Measurements from ENCODE around the gene CSK.
A peak's percentile ranks its signal among the peaks of the same experiment; 100 is the strongest.

The CSK gene

GRCh38 chr15:74769463-74770025 is 12.3 kb upstream of the CSK start:
- no peak for FAIRE-seq
- no peak for DNase-seq (ENCODE audit: extremely low spot score, insufficient read length, low read depth)

- no peak for DNase-seq (ENCODE audit: extremely low spot score, insufficient read length, low read depth)
- FAIRE-seq, result no peak
Measured at GRCh38 chr15:74770211-74770903, 11.5 kb upstream of the CSK start.

- FAIRE-seq (no peak), DNase-seq (ENCODE audit: extremely low spot score, insufficient read length, low read depth) (no peak)
Measured at GRCh38 chr15:74773329-74773728, 8.6 kb upstream of the CSK start.

GRCh38 chr15:74773731-74774252 is 8.1 kb upstream of the CSK start:
- DNase-seq (ENCODE audit: extremely low spot score, insufficient read length, low read depth), result no peak
- FAIRE-seq, result peak; percentile 24

GRCh38 chr15:74775132-74775562 is 6.7 kb upstream of the CSK start:
- FAIRE-seq (peak; percentile 75), DNase-seq (ENCODE audit: extremely low spot score, insufficient read length, low read depth) (no peak)

GRCh38 chr15:74775894-74776293 is 6.0 kb upstream of the CSK start:
- no peak for FAIRE-seq
- no peak for DNase-seq (ENCODE audit: extremely low spot score, insufficient read length, low read depth)

- DNase-seq (ENCODE audit: extremely low spot score, insufficient read length, low read depth) (no peak), FAIRE-seq (peak; percentile 97)
Measured at GRCh38 chr15:74776821-74777768, 4.8 kb upstream of the CSK start.

- DNase-seq (ENCODE audit: extremely low spot score, insufficient read length, low read depth), result no peak
- FAIRE-seq, result no peak
Measured at GRCh38 chr15:74777769-74778598, 3.9 kb upstream of the CSK start.

- FAIRE-seq, result no peak
Measured at GRCh38 chr15:74778599-74778970, 3.3 kb upstream of the CSK start.

GRCh38 chr15:74779162-74779648 is 2.7 kb upstream of the CSK start:
- DNase-seq (ENCODE audit: extremely low spot score, insufficient read length, low read depth) (no peak), FAIRE-seq (no peak)

More at GRCh38 chr15:74778599-74778970, 3.3 kb upstream of the CSK start:
- no peak for DNase-seq (ENCODE audit: extremely low spot score, insufficient read length, low read depth)

- DNase-seq (ENCODE audit: extremely low spot score, insufficient read length, low read depth), result no peak
- FAIRE-seq, result peak; percentile 83
Measured at GRCh38 chr15:74780523-74781430, 1.1 kb upstream of the CSK start.

GRCh38 chr15:74782259-74783071 is 585 bp downstream of the CSK start:
- DNase-seq (ENCODE audit: extremely low spot score, insufficient read length, low read depth), result no peak
- no peak for FAIRE-seq

GRCh38 chr15:74783072-74783807 is 1.4 kb downstream of the CSK start:
- DNase-seq (ENCODE audit: extremely low spot score, insufficient read length, low read depth) (no peak), FAIRE-seq (peak; percentile 76)

GRCh38 chr15:74783808-74784175 is 1.9 kb downstream of the CSK start:
- DNase-seq (ENCODE audit: extremely low spot score, insufficient read length, low read depth) (no peak), FAIRE-seq (no peak)

- no peak for DNase-seq (ENCODE audit: extremely low spot score, insufficient read length, low read depth)
- peak; percentile 47 for FAIRE-seq
Measured at GRCh38 chr15:74784426-74785193, 2.7 kb downstream of the CSK start.

GRCh38 chr15:74785194-74786032 is 3.5 kb downstream of the CSK start:
- DNase-seq (ENCODE audit: extremely low spot score, insufficient read length, low read depth) (no peak), FAIRE-seq (peak; percentile 77)

Data from GM18507 (cell line).